Heart left ventricle (tissue), 16 donors: Measurements from ENCODE around the gene CHST11. TPM values are rescaled to one million over a fixed set of nuclear protein-coding genes. Genes with fewer than 3 reads are reported as not detected.

Source experiments
- ATAC-seq, 4 donors: fragments of 200-7000 bp; cut with Tn5 transposase; one replicate each; pipeline ENCODE4 v1.9.1; 2020 to 2022; ENCODE audit warnings: moderate library complexity in 4 of 4, mild to moderate bottlenecking in 3 of 4, moderate number of reproducible peaks in 1 of 4
- DNase-seq, 5 donors: peaks; one replicate each; pipeline ENCODE4 v3.0.0-alpha.2; 2020
- H3K27ac ChIP-seq, 12 donors: fragments of 200-600 bp; sonication (generic) in 4 of 12; one replicate each; pipeline versions ENCODE4 v1.5.0 to v1.8.0; 2016 to 2022; ENCODE audit warnings: mild to moderate bottlenecking in 2 of 12
- H3K27me3 ChIP-seq, 9 donors: fragments of 200-600 bp; sonication (generic) in 2 of 9; one replicate each; pipeline versions ENCODE4 v1.5.1 to v1.8.0; 2016 to 2022; ENCODE audit warnings: mild to moderate bottlenecking in 3 of 9
- H3K36me3 ChIP-seq, 9 donors: fragments of 200-600 bp; sonication (generic) in 2 of 9; one replicate each; pipeline versions ENCODE4 v1.5.0 to v1.8.0; 2018 to 2022; ENCODE audit warnings: mild to moderate bottlenecking in 2 of 9
- H3K4me1 ChIP-seq, 12 donors: fragments of 200-600 bp; sonication (generic) in 4 of 12; one replicate each; pipeline versions ENCODE4 v1.5.0 to v1.8.0; 2016 to 2022; ENCODE audit warnings: mild to moderate bottlenecking in 3 of 12
- H3K4me3 ChIP-seq, 12 donors: fragments of 200-600 bp; sonication (generic) in 4 of 12; one replicate each; pipeline versions ENCODE4 v1.5.0 to v1.8.0; 2017 to 2022; ENCODE audit warnings: mild to moderate bottlenecking in 9 of 12, moderate library complexity in 4 of 12
- H3K9me3 ChIP-seq, 12 donors: fragments of 200-600 bp; sonication (generic) in 4 of 12; one replicate each; pipeline versions ENCODE4 v1.5.0 to v1.8.0; 2016 to 2022; ENCODE audit warnings: mild to moderate bottlenecking in 1 of 12
- CTCF ChIP-seq, 12 donors: fragments of 200-600 bp; sonication (generic) in 4 of 12; IDR thresholded peaks; one replicate each; pipeline versions ENCODE4 v1.5.0 to v1.8.0; 2018 to 2022; ENCODE audit warnings: antibody characterized with exemption in 12 of 12, mild to moderate bottlenecking in 5 of 12
- POLR2A ChIP-seq, 2 donors: fragments of 450-650 bp; IDR thresholded peaks; one replicate each; pipeline ENCODE4 v1.6.1; 2017; ENCODE audit warnings: antibody characterized with exemption in 2 of 2, mild to moderate bottlenecking in 2 of 2, moderate library complexity in 2 of 2
- WGBS, 4 donors: extraction: QIAGEN DNeasy Blood & Tissue Kit in 2 of 4; methylation state at CpG; one replicate each; pipeline versions ENCODE4 v1.1.5 to v1.1.7; 2013 to 2018; 5-methylcytosine and 5-hydroxymethylcytosine counted together
- intact Hi-C, 10 donors: fragments of 100-400 bp; cut with DNase I; formaldehyde crosslinking; loops; one replicate each; pipeline versions ENCODE4 v1.11.1 to v1.14.2; 2022
- polyA plus RNA-seq, 2 donors: library from polyadenylated mRNA; stranded (reverse); fragments of 200-250 nt; gene quantifications; one replicate each; pipeline ENCODE4 v1.2.3, GENCODE V29; 2013
- total RNA-seq, 9 donors: library from RNA; depleted of rRNA in 2 of 9; stranded (reverse); fragments of >200 nt in 2 of 9; fragmentation: NEBNext Ultra II Directional in 3 of 9; extraction: Animal tissue kit (Norgen Biotek cat#: 25700) in 3 of 9; gene quantifications; one replicate each; pipeline versions ENCODE4 v1.1.0 to v1.2.4, GENCODE V29; 2016 to 2023
- donor health status: ischemic (EF 13 %, LVEDD 7.1; RV severe dilation, severe dysfunction).
- donor health status: healthy with polysubstance abuse.
- donor health status: DM: no; HTN: yes; CAD: no.
- donor health status: DM: no; HTN: no; CAD: no.
- donor health status: ischemic (EF 25% LVEDD 6.9; RV normal size, moderate dysfunction).
- donor health status: ischemic (EF 25% LVEDD 5.7; RV mildly dilated, moderate dysfunction).
- donor health status: healthy.
- donor health status: DM: yes; HTN: yes; CAD: no.
- donor health status: ischemic (EF 35%, LVEDD 5.7; RV mildly dilated, moderate dysfunction).
- donor health status: nonischemic (EF 11% LVEDD 7.7; RV severe dilation, severe dysfunction).
- donor health status: DM: yes; HTN: yes; CAD: no.
- donor health status: PGD.
- donor health status: ischemic (EF 29% LVEDD 5.4; RV normal size, mild dysfunction).
- donor health status: nonischemic (EF 23%, LVEDD 6.1; RV moderate dilation, normal function).

CHST11 gene
- total and polyA plus RNA-seq, 11 donors, result 1.1 to 16.9 (median 3.4) TPM

- H3K27ac ChIP-seq, result no peak overlapping the region
- intact Hi-C loops, result loop anchor here in 6 of 10 donors (5.0 to 10.0 kb wide), 6 partner anchors 150 to 422 kb away; no protein-coding TSS in a partner anchor
- no peak for ATAC-seq
Observed at GRCh38 chr12:104454997-104455396, 1.8 kb upstream of the CHST11 start.

GRCh38 chr12:104455578-104456416 lies 951 bp upstream of the CHST11 start:
- peak overlapping the region in 10 of 12 donors; percentile 71 to 88 (median 76) for H3K27ac ChIP-seq
- DNase-seq (no peak), ATAC-seq (no peak)
- TF ChIP-seq CTCF (IDR thresholded peaks at IDR 0.05) (no peak), POLR2A (IDR thresholded peaks at IDR 0.05) (no peak)
- peaks cover 0 to 4% (median 0%) of the 10 kb centered on the region in 12 donors for H3K9me3 ChIP-seq
- H3K36me3 ChIP-seq, result no peaks in the 10 kb centered on the region
- no peaks in the 10 kb centered on the region for H3K27me3 ChIP-seq
- H3K4me3 ChIP-seq, result peak overlapping the region; percentile 69 to 99 (median 84)
- intact Hi-C loops, result loop anchor here in 6 of 10 donors (2.0 to 10.0 kb wide), 7 partner anchors 149 to 422 kb away; no protein-coding TSS in a partner anchor
- H3K4me1 ChIP-seq, result peaks cover 0 to 31% (median 12%) of the 10 kb centered on the region in 12 donors
- 36 to 47% (median 42%) methylated on average over 9 of the region's 9 CpGs for WGBS, 4 donors

More at GRCh38 chr12:104454997-104455396, 1.8 kb upstream of the CHST11 start:
- peaks cover 0 to 11% (median 0%) of the 10 kb centered on the region in 12 donors for H3K9me3 ChIP-seq
- no peaks in the 10 kb centered on the region for H3K27me3 ChIP-seq
- H3K4me1 ChIP-seq, result peaks cover 0 to 26% (median 11%) of the 10 kb centered on the region in 12 donors
- H3K4me3 ChIP-seq, result no peak overlapping the region
- H3K36me3 ChIP-seq, result no peaks in the 10 kb centered on the region
- TF ChIP-seq CTCF (IDR thresholded peaks at IDR 0.05), result no peak
- no peak for TF ChIP-seq POLR2A (IDR thresholded peaks at IDR 0.05)
- WGBS, 4 donors, result 94 to 100% (median 97%) methylated on average over 1 of the region's 1 CpG
- DNase-seq, result no peak

GRCh38 chr12:104456950-104457745 lies 400 bp downstream of the CHST11 start:
- peak; percentile 58 to 79 (median 69) for DNase-seq
- H3K4me3 ChIP-seq, result peak overlapping the region; percentile 69 to 99 (median 84)
- H3K4me1 ChIP-seq, result peaks cover 0 to 45% (median 19%) of the 10 kb centered on the region in 12 donors
- ATAC-seq, result peak in 3 of 4 donors; percentile 38 to 65 (median 51)
- no peaks in the 10 kb centered on the region for H3K9me3 ChIP-seq
- peak overlapping the region; percentile 22 to 88 (median 76) for H3K27ac ChIP-seq
- intact Hi-C loops, result loop anchor here in 6 of 10 donors (2.0 to 10.0 kb wide), 7 partner anchors 148 to 420 kb away; no protein-coding TSS in a partner anchor
- 0% methylated on average over 41 to 71 of the region's 71 CpGs for WGBS, 4 donors
- H3K27me3 ChIP-seq, result no peaks in the 10 kb centered on the region
- TF ChIP-seq CTCF (IDR thresholded peaks at IDR 0.05), result peak in 11 of 12 donors; percentile 20 to 66 (median 33)
- peak in 1 of 2 donors; percentile 32 for TF ChIP-seq POLR2A (IDR thresholded peaks at IDR 0.05)
- no peaks in the 10 kb centered on the region for H3K36me3 ChIP-seq
